Measurements from ENCODE around the gene ISYNA1.

DNA sequence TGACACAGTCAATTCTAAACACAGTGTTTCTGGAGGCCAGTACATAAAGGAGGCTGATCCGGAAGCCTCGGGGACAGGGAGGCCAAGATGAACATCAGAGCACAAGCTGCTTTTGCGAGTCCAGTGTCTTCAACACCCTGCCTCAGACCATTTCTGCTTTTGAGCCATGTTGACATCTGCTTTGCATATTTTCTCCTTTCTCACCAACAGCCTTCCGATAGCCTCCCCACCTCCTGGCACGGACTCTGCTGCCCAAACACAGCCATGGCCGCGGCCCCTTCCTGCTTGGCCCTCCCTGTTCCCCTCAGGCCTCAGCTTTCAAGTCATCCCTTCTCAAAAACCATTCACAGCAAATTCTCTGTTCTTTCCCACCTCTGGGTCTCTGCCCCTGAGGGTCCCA is 44.1 kb downstream of the ISYNA1 start:
- no peak for TF ChIP-seq ELF4 (IDR thresholded peaks at IDR 0.05)
- TF ChIP-seq SP1 (IDR thresholded peaks at IDR 0.05), result no peak
- TF ChIP-seq LEF1 (IDR thresholded peaks at IDR 0.05; ENCODE audit: borderline replicate concordance), result no peak
- no peak for TF ChIP-seq SUZ12 (IDR thresholded peaks at IDR 0.05)
- no peak for TF ChIP-seq FOXM1 (IDR thresholded peaks at IDR 0.05; ENCODE audit: borderline replicate concordance)
- no peak for TF ChIP-seq L3MBTL2 (conservative IDR thresholded peaks at IDR 0.05)
- TF ChIP-seq FOXK2 (IDR thresholded peaks at IDR 0.05), result no peak
- no peak for TF ChIP-seq FOXA1 (IDR thresholded peaks at IDR 0.05)
- TF ChIP-seq, protein P1, sequence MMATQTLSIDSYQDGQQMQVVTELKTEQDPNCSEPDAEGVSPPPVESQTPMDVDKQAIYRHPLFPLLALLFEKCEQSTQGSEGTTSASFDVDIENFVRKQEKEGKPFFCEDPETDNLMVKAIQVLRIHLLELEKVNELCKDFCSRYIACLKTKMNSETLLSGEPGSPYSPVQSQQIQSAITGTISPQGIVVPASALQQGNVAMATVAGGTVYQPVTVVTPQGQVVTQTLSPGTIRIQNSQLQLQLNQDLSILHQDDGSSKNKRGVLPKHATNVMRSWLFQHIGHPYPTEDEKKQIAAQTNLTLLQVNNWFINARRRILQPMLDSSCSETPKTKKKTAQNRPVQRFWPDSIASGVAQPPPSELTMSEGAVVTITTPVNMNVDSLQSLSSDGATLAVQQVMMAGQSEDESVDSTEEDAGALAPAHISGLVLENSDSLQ (IDR thresholded peaks at IDR 0.05), result no peak
- no peak for TF ChIP-seq TARDBP (IDR thresholded peaks at IDR 0.05)
